SJSA1 (cell line): Measurements from ENCODE around the gene RNF148. TPM values are rescaled to one million over a fixed set of nuclear protein-coding genes. Genes with fewer than 3 reads are reported as not detected.

Experiments used
- total RNA-seq: library from RNA; depleted of rRNA; stranded (reverse); fragments of >200 nt; shearing (Covaris generic); gene quantifications from 2 replicates; pipeline ENCODE4 v1.2.3, GENCODE V29; 2014; rRNA removed

RNF148 gene
- total RNA-seq, 1 experiment from 2014 or later: 0.39 TPM

Other genes starting within 250 kb of the RNF148 start
- 0.63 and 1.1 TPM in 2 replicates for gene RNF133, start 3.8 kb downstream of the RNF148 start, total RNA-seq
- 16.1 and 16.6 TPM in 2 replicates for gene CADPS2, start 183.5 kb upstream of the RNF148 start, total RNA-seq